ENCODE results near the gene RNF13. TPM values are rescaled to one million over a fixed set of nuclear protein-coding genes. Genes with fewer than 3 reads are reported as not detected.

The RNF13 gene
- total and polyA plus RNA-seq, 2 donors (not counting 1 experiment from before 2014, with no cell fraction given) = 38.0 to 86.5 TPM

- no peak overlapping the region for H3K4me3 ChIP-seq (ENCODE audit: control extremely low read depth in 1 of 5, extremely low read depth in 1 of 5, insufficient read depth in 1 of 5, low read depth in 2 of 5, low read length in 4 of 5)
- H2AFZ ChIP-seq (ENCODE audit: insufficient read depth, low read depth, low read length, poor library complexity, severe bottlenecking) = no peak overlapping the region
- TF ChIP-seq EZH2 (IDR thresholded peaks at IDR 0.05; ENCODE audit: borderline replicate concordance, insufficient read depth, low read depth, low read length, poor library complexity, severe bottlenecking) (no peak), CTCF (IDR thresholded peaks at IDR 0.05) (no peak)
- peaks cover 9% of the 10 kb centered on the region for H4K20me1 ChIP-seq (ENCODE audit: control insufficient read depth, insufficient read depth, low read length, poor library complexity, severe bottlenecking)
- no peaks in the 10 kb centered on the region for H3K4me1 ChIP-seq (ENCODE audit: control insufficient read depth in 2 of 2, insufficient read depth in 2 of 2, low read length in 2 of 2)
- peaks cover 7% of the 10 kb centered on the region for H3K79me2 ChIP-seq (ENCODE audit: control insufficient read depth, insufficient read depth, low read length)
- no peaks in the 10 kb centered on the region for H3K4me1 Mint-ChIP-seq
- peaks cover 0 to 5% of the 10 kb centered on the region in 2 experiments for H3K36me3 ChIP-seq (replicated peaks in 1 of 2; ENCODE audit: control extremely low read depth in 1 of 2, control insufficient read depth in 1 of 2, extremely low read depth in 1 of 2, insufficient read depth in 2 of 2, low read length in 1 of 2)
- H3K4me3 Mint-ChIP-seq = no peak overlapping the region
- CTCF ChIA-PET = interaction anchor here (0.7 kb wide), 2 partner anchors 816 to 1796 kb away, joined by 3 read pairs; no protein-coding TSS in a partner anchor
- no peak overlapping the region for H3K27ac Mint-ChIP-seq
- H3K9me3 ChIP-seq (ENCODE audit: control extremely low read depth in 1 of 3, control insufficient read depth in 2 of 3, insufficient read depth in 1 of 3, low read length in 2 of 3) = no peaks in the 10 kb centered on the region
- H3K9me3 Mint-ChIP-seq (ENCODE audit: insufficient read depth) = no peaks in the 10 kb centered on the region
- no peaks in the 10 kb centered on the region for H3K27me3 Mint-ChIP-seq
- H3K27me3 ChIP-seq (replicated peaks in 1 of 4; ENCODE audit: control extremely low read depth in 1 of 4, control insufficient read depth in 3 of 4, insufficient read depth in 4 of 4, low read length in 3 of 4) = no peaks in the 10 kb centered on the region
- H3K27ac ChIP-seq (ENCODE audit: low read length in 2 of 2) = no peak overlapping the region
- POLR2A ChIA-PET = no interaction called here
- no peak overlapping the region for H3K9ac ChIP-seq (ENCODE audit: low read length)
- DNase-seq (no peak), ATAC-seq (ENCODE audit: low read depth) (no peak)
- intact Hi-C loops (cut with micrococcal nuclease) = no loop called here
- H3K4me2 ChIP-seq (replicated peaks; ENCODE audit: low read depth, low read length, poor library complexity, severe bottlenecking) = no peak overlapping the region
Measured at GRCh38 chr3:149906036-149906435, 93.0 kb downstream of the RNF13 start.

GRCh38 chr3:149908424-149908957 lies 95.5 kb downstream of the RNF13 start:
- Histone ChIP-seq H3K4me3 (ENCODE audit: control extremely low read depth in 1 of 5, extremely low read depth in 1 of 5, insufficient read depth in 1 of 5, low read depth in 2 of 5, low read length in 4 of 5) (no peak overlapping the region), H3K4me2 (replicated peaks; ENCODE audit: low read depth, low read length, poor library complexity, severe bottlenecking) (no peak overlapping the region), H3K36me3 (replicated peaks in 1 of 2; ENCODE audit: control extremely low read depth in 1 of 2, control insufficient read depth in 1 of 2, extremely low read depth in 1 of 2, insufficient read depth in 2 of 2, low read length in 1 of 2) (peaks cover 0 to 9% of the 10 kb centered on the region in 2 experiments), H3K9me3 (ENCODE audit: control extremely low read depth in 1 of 3, control insufficient read depth in 2 of 3, insufficient read depth in 1 of 3, low read length in 2 of 3) (no peaks in the 10 kb centered on the region), H3K27me3 (replicated peaks in 1 of 4; ENCODE audit: control extremely low read depth in 1 of 4, control insufficient read depth in 3 of 4, insufficient read depth in 4 of 4, low read length in 3 of 4) (no peaks in the 10 kb centered on the region), H4K20me1 (ENCODE audit: control insufficient read depth, insufficient read depth, low read length, poor library complexity, severe bottlenecking) (peaks cover 9% of the 10 kb centered on the region), H3K9ac (ENCODE audit: low read length) (no peak overlapping the region), H3K4me1 (ENCODE audit: control insufficient read depth in 2 of 2, insufficient read depth in 2 of 2, low read length in 2 of 2) (no peaks in the 10 kb centered on the region), H3K79me2 (ENCODE audit: control insufficient read depth, insufficient read depth, low read length) (peaks cover 7% of the 10 kb centered on the region), H2AFZ (ENCODE audit: insufficient read depth, low read depth, low read length, poor library complexity, severe bottlenecking) (no peak overlapping the region), H3K27ac (ENCODE audit: low read length in 2 of 2) (no peak overlapping the region)
- Mint-ChIP-seq H3K27me3 (no peaks in the 10 kb centered on the region), H3K9me3 (ENCODE audit: insufficient read depth) (no peaks in the 10 kb centered on the region), H3K4me1 (no peaks in the 10 kb centered on the region), H3K27ac (no peak overlapping the region), H3K4me3 (no peak overlapping the region)
- no peak for TF ChIP-seq EZH2 (IDR thresholded peaks at IDR 0.05; ENCODE audit: borderline replicate concordance, insufficient read depth, low read depth, low read length, poor library complexity, severe bottlenecking)
- TF ChIP-seq CTCF (IDR thresholded peaks at IDR 0.05) = no peak
- ChIA-PET POLR2A (no interaction called here), CTCF (interaction anchor here (0.7 to 2.1 kb wide), 3 partner anchors 29 to 143 kb away, joined by 4 to 7 read pairs (median 6); partner anchors contain the start of gene RNF13)
- DNase-seq (no peak), ATAC-seq (ENCODE audit: low read depth) (no peak)
- intact Hi-C loops (cut with micrococcal nuclease) = no loop called here
